GM12891 (cell line): ENCODE results near the gene AFAP1.
A peak's percentile ranks its signal among the peaks of the same experiment; 100 is the strongest.

Experiments
- DNase-seq: peaks from one replicate; pipeline ENCODE4 v3.0.0; 2011; ENCODE audit warnings: low spot score; ENCODE audit not compliant: insufficient read length
- FAIRE-seq: peaks from 2 replicates; lab custom pipeline; 2011; peaks lifted over from hg19 to GRCh38; lab: Jason Lieb, UNC
- PAX5 ChIP-seq: IDR thresholded peaks from 2 replicates; pipeline ENCODE4 v1.6.1; 2011; ENCODE audit warnings: low read length, moderate library complexity, mild to moderate bottlenecking; ENCODE audit not compliant: insufficient read depth, severe bottlenecking
- POLR2A ChIP-seq: IDR thresholded peaks from 2 replicates; pipeline ENCODE4 v1.6.1; 2011; ENCODE audit warnings: low read depth, low read length, control low read depth
- POLR2AphosphoS5 ChIP-seq: IDR thresholded peaks from 2 replicates; pipeline ENCODE4 v1.6.1; 2011; ENCODE audit warnings: low read depth, low read length, control low read depth
- POU2F2 ChIP-seq: IDR thresholded peaks from 2 replicates; pipeline ENCODE4 v1.6.1; 2011; ENCODE audit warnings: low read depth, mild to moderate bottlenecking, control low read depth, low read length, moderate library complexity
- SPI1 ChIP-seq: IDR thresholded peaks from 2 replicates; pipeline ENCODE4 v1.6.1; 2011; ENCODE audit warnings: low read depth, low read length, control low read depth
- TAF1 ChIP-seq: IDR thresholded peaks from 2 replicates; pipeline ENCODE4 v1.6.1; 2011; ENCODE audit warnings: low read depth, low read length, control low read depth

AFAP1 gene

DNA sequence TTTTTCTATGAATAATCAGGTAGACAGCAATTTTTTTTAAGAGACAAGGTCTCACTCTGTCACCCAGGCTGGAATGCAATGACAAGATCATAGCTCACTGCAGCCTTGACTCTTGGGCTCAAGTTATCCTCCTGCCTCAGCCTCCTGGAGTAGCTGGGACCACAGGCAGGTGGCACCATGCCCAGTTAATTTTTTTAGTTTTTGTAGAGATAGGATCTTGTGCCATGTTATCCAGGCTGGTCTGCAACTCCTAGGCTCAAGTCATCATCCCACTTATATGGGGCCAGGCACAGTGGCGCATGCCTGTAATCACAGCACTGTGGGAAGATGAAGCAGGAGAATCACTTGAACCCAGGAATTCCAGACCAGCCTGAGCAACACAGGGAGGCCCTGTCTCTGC is 26.8 kb downstream of the AFAP1 start:
- FAIRE-seq (no peak), DNase-seq (no peak)
- TF ChIP-seq POU2F2 (no peak), SPI1 (no peak), POLR2A (no peak), PAX5 (no peak), POLR2AphosphoS5 (no peak), TAF1 (no peak)

DNA sequence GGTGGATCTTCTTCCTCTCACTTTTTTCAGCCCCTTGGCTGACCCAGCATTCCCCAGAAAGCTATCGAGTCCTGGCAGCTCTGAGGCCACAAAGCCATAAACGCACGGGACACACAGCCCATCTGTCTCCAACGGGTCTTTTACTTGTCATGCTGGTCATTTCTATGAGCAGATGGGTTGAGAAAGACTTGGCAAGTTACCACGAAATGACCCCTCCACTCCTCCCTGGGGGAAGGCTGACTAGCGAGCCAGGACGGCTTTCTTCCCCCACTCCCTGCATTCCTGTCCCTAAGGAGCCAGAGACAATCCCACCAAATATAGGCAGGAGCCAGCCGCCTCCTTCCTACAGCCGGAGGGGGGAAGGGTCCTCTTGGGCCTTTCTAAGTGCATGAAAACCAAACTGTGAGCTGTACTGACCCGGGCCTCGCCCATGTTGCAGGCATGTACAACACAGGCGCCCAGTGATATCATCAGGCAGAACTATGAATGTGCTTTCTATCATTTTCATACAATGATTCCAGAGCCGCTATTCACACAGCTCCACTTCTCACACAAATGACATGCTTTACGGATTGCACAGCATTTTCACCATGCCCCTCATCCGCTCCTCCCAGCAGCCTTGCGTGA is 28.6 kb downstream of the AFAP1 start:
- FAIRE-seq (no peak), DNase-seq (no peak)
- TF ChIP-seq POLR2AphosphoS5 (no peak), POU2F2 (no peak), PAX5 (no peak), POLR2A (no peak), TAF1 (no peak), SPI1 (no peak)

DNA sequence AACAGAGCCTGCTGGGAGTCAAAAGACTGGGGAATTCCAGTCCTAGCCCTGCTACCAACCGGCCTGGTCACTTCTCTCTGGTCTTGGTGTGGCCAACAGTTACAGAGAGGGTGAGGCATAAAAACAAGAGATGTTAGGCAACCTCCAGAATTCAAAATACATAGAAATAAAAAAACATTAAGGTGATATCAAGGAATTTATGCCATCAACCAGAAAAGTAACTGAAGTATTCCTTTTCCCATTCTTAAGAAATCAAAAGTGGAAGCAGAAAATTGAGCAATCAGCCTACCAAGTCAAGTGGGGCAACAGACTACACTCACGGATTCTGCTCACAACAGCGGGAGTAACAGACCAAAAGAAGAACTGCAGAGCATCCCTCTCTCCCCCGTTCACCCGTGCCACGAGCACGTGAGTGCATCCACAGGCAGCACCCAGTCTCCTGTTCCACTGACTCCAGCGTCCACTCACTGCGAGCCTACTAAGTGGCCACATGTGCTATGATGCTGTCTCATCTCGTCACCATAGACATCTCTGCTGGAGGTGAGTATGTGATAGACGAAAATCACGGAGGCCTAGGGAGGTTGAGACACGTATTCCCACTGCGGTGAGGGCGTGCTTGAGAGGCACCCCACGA is 29.3 kb downstream of the AFAP1 start:
- TF ChIP-seq SPI1: no peak
- TF ChIP-seq POLR2AphosphoS5: no peak
- TF ChIP-seq POLR2A: no peak
- no peak for TF ChIP-seq TAF1
- TF ChIP-seq POU2F2: no peak
- no peak for FAIRE-seq
- DNase-seq: no peak

DNA sequence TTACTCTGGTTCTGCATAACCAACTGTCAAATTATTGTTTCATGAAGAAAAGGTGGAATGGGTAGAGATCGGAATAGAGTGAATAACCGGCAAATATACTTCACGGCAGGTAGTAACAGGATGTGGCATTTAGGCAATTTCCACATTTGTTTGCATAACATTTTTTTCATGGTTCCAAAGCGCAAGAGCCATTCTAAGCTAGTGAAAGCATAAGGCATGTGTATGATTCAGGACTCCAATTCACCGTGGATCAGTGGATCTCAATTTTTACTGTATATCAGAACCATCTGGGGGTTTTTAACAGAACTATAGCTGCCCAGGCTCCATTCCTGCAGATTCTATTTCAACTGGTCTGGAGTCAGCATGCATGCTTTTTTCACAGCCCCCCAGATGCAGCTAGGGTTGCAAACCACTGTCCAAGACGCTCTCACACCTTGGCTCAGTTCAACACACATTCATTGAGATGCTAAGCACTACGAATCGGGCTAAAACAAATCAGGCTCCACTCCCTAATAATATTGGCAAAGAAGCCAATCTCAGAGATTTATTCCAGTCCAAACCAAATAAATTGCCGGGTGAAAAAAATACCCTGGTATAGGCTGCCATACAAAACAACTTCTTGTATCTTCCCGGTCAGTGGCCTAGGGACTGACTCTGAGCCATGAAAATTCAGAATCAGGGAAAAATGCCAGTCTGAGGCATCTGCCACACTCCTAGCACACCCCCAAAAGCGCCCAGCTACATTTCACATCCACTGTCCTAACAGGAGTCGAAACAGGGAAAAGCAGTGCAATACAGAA is 30.0 kb downstream of the AFAP1 start:
- FAIRE-seq (no peak), DNase-seq (no peak)
- no peak for TF ChIP-seq TAF1
- TF ChIP-seq PAX5: no peak
- TF ChIP-seq POLR2AphosphoS5: no peak
- no peak for TF ChIP-seq POLR2A
- no peak for TF ChIP-seq POU2F2
- no peak for TF ChIP-seq SPI1

DNA sequence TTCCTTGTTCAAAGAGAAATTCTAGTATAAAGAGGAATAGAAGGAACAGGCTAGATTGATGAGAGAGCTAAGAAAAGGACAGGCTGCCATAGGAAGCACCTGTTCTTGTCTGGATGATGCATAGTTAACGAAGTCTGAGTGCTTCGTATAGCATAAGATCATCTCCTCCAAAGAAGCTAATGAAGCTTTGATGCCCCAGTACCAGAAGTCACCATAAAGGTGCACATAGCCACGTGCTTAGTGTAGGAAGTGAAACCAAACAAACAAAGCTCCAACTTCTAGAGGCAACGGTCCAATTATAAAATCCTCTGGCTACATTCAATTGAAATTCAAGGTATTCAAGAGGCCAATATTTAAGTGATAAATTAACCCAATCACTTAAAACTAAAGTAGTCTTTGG is 31.0 kb downstream of the AFAP1 start:
- DNase-seq: no peak
- no peak for TF ChIP-seq PAX5
- TF ChIP-seq POLR2AphosphoS5: no peak
- peak; percentile 67; the same call in 1 of the 2 replicates for TF ChIP-seq SPI1
- no peak for FAIRE-seq

DNA sequence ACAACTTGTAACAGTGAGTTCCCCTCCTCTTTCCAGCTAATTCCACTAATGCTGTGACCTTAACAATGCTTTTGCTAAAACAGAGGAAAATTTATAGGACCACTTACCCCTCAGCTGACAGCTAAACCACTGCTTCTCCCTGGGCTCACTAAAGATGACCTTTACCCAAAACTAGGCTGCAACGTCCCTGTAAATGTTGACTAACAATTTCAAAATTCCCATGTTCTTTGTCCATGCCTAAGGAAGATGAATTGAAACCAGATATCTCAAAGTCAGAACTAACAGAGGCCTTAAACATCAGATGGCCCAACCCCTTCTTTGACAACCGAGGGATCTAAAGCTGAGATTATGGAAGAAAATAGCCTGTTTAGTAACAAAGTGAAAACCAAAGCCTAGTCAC is 32.5 kb downstream of the AFAP1 start:
- DNase-seq (no peak), FAIRE-seq (no peak)
- TF ChIP-seq PAX5: no peak
- no peak for TF ChIP-seq SPI1
- TF ChIP-seq POLR2A: no peak
- no peak for TF ChIP-seq POU2F2
- no peak for TF ChIP-seq TAF1
- no peak for TF ChIP-seq POLR2AphosphoS5

DNA sequence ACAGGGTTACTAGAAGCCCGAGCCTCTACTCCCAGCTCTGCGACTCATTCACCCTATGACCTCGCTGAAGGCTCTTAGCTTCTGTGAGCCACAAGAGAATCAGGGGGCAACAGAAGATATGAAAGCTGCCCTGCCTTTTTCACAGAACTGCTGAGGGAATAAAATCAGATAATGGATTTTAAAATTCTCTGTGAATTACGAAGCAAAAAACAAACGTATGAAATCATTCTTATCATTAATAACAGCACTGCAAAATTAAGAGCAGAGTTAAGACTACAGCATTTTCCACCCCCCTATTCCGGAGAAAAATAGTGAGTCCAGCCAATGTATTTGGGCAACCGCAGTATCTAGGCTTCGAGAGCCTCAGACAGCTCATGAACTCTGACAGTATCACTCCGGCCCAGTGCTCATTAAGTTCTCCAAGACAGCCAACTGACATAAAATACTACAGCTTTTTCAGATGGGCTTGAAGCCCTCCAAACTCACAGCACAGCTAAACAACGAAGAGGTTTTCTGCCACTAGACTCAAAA is 33.4 kb downstream of the AFAP1 start:
- no peak for TF ChIP-seq POLR2A
- TF ChIP-seq POLR2AphosphoS5: no peak
- DNase-seq: no peak
- no peak for FAIRE-seq

DNA sequence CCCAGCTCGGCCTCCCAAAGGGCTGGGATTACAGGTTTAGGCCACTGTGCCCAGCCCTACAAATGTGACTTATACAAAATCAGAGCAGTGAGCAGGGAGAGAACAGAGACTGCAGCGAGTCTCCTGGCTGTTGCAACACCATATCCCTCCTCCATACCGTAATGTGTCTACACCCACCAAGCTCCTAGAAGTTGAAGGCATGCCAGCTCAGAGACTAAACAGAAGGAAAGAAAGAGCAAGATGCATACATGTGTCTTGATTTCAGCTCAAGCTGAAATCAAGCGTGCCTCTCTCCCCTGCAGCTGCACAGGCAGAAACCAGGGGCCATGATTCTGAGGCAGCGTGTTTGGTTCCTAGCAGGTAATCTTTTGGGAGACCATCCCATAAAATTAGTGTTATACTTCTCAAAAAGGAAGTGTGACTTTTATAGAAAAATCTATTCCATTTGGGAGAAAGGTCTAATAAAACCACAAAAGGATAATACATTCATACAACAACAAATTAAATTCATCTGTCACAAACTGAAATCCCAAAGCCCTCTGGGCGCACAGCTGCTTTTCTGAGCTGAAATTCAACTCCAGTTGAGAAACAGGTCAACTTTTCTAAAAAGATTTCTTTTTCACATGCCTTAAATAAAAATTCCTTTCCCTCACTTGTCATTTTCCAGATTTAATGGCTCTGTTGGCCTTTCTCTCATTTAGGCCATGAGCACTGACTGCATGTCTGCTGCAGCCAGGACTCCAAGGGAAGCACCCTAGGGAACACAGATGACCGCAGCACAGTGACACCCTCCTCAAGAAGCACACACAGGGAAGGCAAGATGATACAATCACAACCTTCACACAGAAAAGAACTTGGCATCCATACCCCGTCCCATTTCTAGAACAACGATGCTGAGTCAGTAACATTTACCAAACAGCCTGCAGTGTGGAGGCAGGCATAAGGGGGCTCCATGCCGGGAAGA is 34.4 kb downstream of the AFAP1 start:
- DNase-seq: no peak
- FAIRE-seq: no peak
- TF ChIP-seq POU2F2 (no peak), SPI1 (no peak), PAX5 (no peak), POLR2A (no peak), POLR2AphosphoS5 (no peak), TAF1 (no peak)
